B cell (primary cell): ENCODE data around the gene FAM222A. TPM values are rescaled to one million over a fixed set of nuclear protein-coding genes. Genes with fewer than 3 reads are reported as not detected.

Experiments used
- ATAC-seq: fragments of 200-7000 bp; cut with Tn5 transposase; one replicate; pipeline ENCODE4 v1.10.0; 2021; ENCODE audit warnings: low read depth, mild to moderate bottlenecking, moderate number of reproducible peaks, moderate library complexity
- CTCF ChIA-PET: fragments of 350-600 bp; sonication (Branson Sonifier 250); formaldehyde crosslinking; loops from one replicate; lab custom pipeline; 2021; ENCODE audit warnings: antibody characterized with exemption, inconsistent platforms; lab: Charles Lee
- POLR2A ChIA-PET: fragments of 350-600 bp; sonication (Branson Sonifier 250); formaldehyde crosslinking; loops from one replicate; lab custom pipeline; 2021; ENCODE audit warnings: antibody characterized with exemption; lab: Charles Lee
- DNase-seq: peaks from one replicate; pipeline ENCODE4 v3.0.0; 2013
- H2AFZ ChIP-seq: 2 replicates; pipeline ENCODE4 v1.6.1; 2012; ENCODE audit warnings: mild to moderate bottlenecking, low read depth, low read length; ENCODE audit not compliant: insufficient read depth, poor library complexity, severe bottlenecking
- H3K27ac ChIP-seq, 2 donors: 1 replicate in 1 of 2; 2 replicates in 1 of 2; pipeline ENCODE4 v1.5.1; 2012 to 2013; ENCODE audit warnings: low read length in 2 of 2, mild to moderate bottlenecking in 2 of 2, moderate library complexity in 1 of 2
- H3K27me3 ChIP-seq, 4 experiments: fragments of 200-600 bp in 1 of 4; sonication (generic) in 1 of 4; replicated peaks in 1 of 4; 1 replicate in 2 of 4; 2 replicates in 2 of 4; pipeline versions ENCODE4 v1.6.1 to v1.7.0; 2013 to 2016; ENCODE audit warnings: low read length in 3 of 4, mild to moderate bottlenecking in 2 of 4, mixed read lengths in 1 of 4, moderate library complexity in 1 of 4; ENCODE audit not compliant: insufficient read depth in 4 of 4, control insufficient read depth in 3 of 4; ENCODE audit errors: control extremely low read depth in 1 of 4
- H3K36me3 ChIP-seq, 2 experiments: replicated peaks in 1 of 2; 1 replicate in 1 of 2; 2 replicates in 1 of 2; pipeline versions ENCODE4 v1.6.1 to v1.7.1; 2013; ENCODE audit warnings: low read length in 1 of 2; ENCODE audit not compliant: insufficient read depth in 2 of 2, control insufficient read depth in 1 of 2; ENCODE audit errors: control extremely low read depth in 1 of 2, extremely low read depth in 1 of 2
- H3K4me1 ChIP-seq, 2 donors: fragments of 200-600 bp in 1 of 2; sonication (generic) in 1 of 2; 1 replicate in 1 of 2; 2 replicates in 1 of 2; pipeline versions ENCODE4 v1.5.1 to v1.6.1; 2013 to 2017; ENCODE audit warnings: low read length in 2 of 2; ENCODE audit not compliant: control insufficient read depth in 2 of 2, insufficient read depth in 2 of 2
- H3K4me2 ChIP-seq: replicated peaks from 2 replicates; pipeline ENCODE3; 2012; ENCODE audit warnings: mild to moderate bottlenecking, low read depth, low read length; ENCODE audit not compliant: poor library complexity, severe bottlenecking
- H3K4me3 ChIP-seq, 5 experiments: fragments of 200-600 bp in 1 of 5; sonication (generic) in 1 of 5; 1 replicate in 3 of 5; 2 replicates in 2 of 5; pipeline versions ENCODE4 v1.5.1 to v1.7.0; 2011 to 2016; ENCODE audit warnings: low read length in 4 of 5, mild to moderate bottlenecking in 4 of 5, low read depth in 2 of 5, control low read depth in 1 of 5, moderate library complexity in 1 of 5; ENCODE audit not compliant: insufficient read depth in 1 of 5; ENCODE audit errors: control extremely low read depth in 1 of 5, extremely low read depth in 1 of 5
- H3K79me2 ChIP-seq: fragments of 200-600 bp; sonication (generic); one replicate; pipeline ENCODE4 v1.6.0; 2016; ENCODE audit warnings: low read length; ENCODE audit not compliant: control insufficient read depth, insufficient read depth
- H3K9ac ChIP-seq: fragments of 200-600 bp; sonication (generic); 2 replicates; pipeline ENCODE4 v1.6.1; 2017; ENCODE audit warnings: mild to moderate bottlenecking, low read length, moderate library complexity
- H3K9me3 ChIP-seq, 3 donors: one replicate each; pipeline versions ENCODE4 v1.6.1 to v1.7.1; 2013; ENCODE audit warnings: low read length in 2 of 3; ENCODE audit not compliant: control insufficient read depth in 2 of 3, insufficient read depth in 1 of 3; ENCODE audit errors: control extremely low read depth in 1 of 3
- H4K20me1 ChIP-seq: 2 replicates; pipeline ENCODE4 v1.6.0; 2012; ENCODE audit warnings: mild to moderate bottlenecking, low read length; ENCODE audit not compliant: insufficient read depth, control insufficient read depth, poor library complexity, severe bottlenecking
- H3K27ac Mint-ChIP-seq: one replicate; pipeline ENCODE4 v1.8.0; 2021; ENCODE audit warnings: mixed read lengths
- H3K27me3 Mint-ChIP-seq: one replicate; pipeline ENCODE4 v1.8.0; 2021; ENCODE audit warnings: mixed read lengths
- H3K4me1 Mint-ChIP-seq: one replicate; pipeline ENCODE4 v1.8.0; 2021; ENCODE audit warnings: mixed read lengths
- H3K4me3 Mint-ChIP-seq: one replicate; pipeline ENCODE4 v1.8.0; 2021; ENCODE audit warnings: mixed read lengths
- H3K9me3 Mint-ChIP-seq: one replicate; pipeline ENCODE4 v1.8.0; 2022; ENCODE audit warnings: mixed read lengths; ENCODE audit not compliant: insufficient read depth
- CTCF ChIP-seq: fragments of 200-600 bp; IDR thresholded peaks from one replicate; pipeline ENCODE4 v1.8.0; 2022; ENCODE audit warnings: antibody characterized with exemption, mild to moderate bottlenecking
- EZH2 ChIP-seq: IDR thresholded peaks from 2 replicates; pipeline ENCODE4 v1.6.1; 2012; ENCODE audit warnings: borderline replicate concordance, low read depth, mild to moderate bottlenecking, moderate library complexity, low read length; ENCODE audit not compliant: insufficient read depth, poor library complexity, severe bottlenecking
- WGBS: methylation state at CpG from one replicate; pipeline ENCODE4 v1.1.5; 2013; ENCODE audit warnings: missing lambda C conversion rate; ENCODE audit not compliant: insufficient coverage; 5-methylcytosine and 5-hydroxymethylcytosine counted together
- intact Hi-C: fragments of 100-400 bp; cut with micrococcal nuclease; formaldehyde crosslinking; loops from one replicate; pipeline ENCODE4 v1.10.0; 2022
- polyA plus RNA-seq: library from polyadenylated mRNA; depleted of rRNA; stranded (reverse); fragments of >200 nt; gene quantifications from 2 replicates; pipeline ENCODE4 v1.2.3, GENCODE V29; 2012
- total RNA-seq, 2 donors: library from RNA; stranded (reverse); fragments of 120-200 nt in 1 of 2; gene quantifications; 1 replicate in 1 of 2; 2 replicates in 1 of 2; pipeline versions ENCODE4 v1.2.3 to v1.2.4, GENCODE V29; 2013 to 2022

Gene FAM222A
- total and polyA plus RNA-seq, 2 donors (not counting 1 experiment from before 2014, with no cell fraction given) = 0.49 to 4.6 TPM

GRCh38 chr12:109701064-109701463 is 12.6 kb upstream of the FAM222A start:
- Mint-ChIP-seq H3K4me1 (no peaks in the 10 kb centered on the region), H3K27ac (no peak overlapping the region), H3K27me3 (peaks cover 19% of the 10 kb centered on the region), H3K9me3 (no peaks in the 10 kb centered on the region), H3K4me3 (no peak overlapping the region)
- ChIA-PET POLR2A (no interaction called here), CTCF (no interaction called here)
- Histone ChIP-seq H4K20me1 (no peaks in the 10 kb centered on the region), H3K9me3 (no peaks in the 10 kb centered on the region), H3K36me3 (no peaks in the 10 kb centered on the region), H3K27me3 (peaks cover 0 to 6% (median 0%) of the 10 kb centered on the region in 4 experiments), H2AFZ (no peak overlapping the region), H3K9ac (no peak overlapping the region), H3K4me3 (no peak overlapping the region), H3K4me1 (no peaks in the 10 kb centered on the region), H3K4me2 (no peak overlapping the region), H3K27ac (no peak overlapping the region), H3K79me2 (no peaks in the 10 kb centered on the region)
- TF ChIP-seq EZH2 (no peak), CTCF (no peak)
- intact Hi-C loops = no loop called here
- 68% methylated on average over 6 of the region's 6 CpGs for WGBS
- DNase-seq = no peak
- ATAC-seq = no peak

- no peak overlapping the region for H3K4me3 ChIP-seq
- H2AFZ ChIP-seq = no peak overlapping the region
- no peaks in the 10 kb centered on the region for H3K9me3 ChIP-seq
- H3K27ac Mint-ChIP-seq = no peak overlapping the region
- TF ChIP-seq CTCF = no peak
- no peaks in the 10 kb centered on the region for H3K9me3 Mint-ChIP-seq
- WGBS = 100% methylated on average over 2 of the region's 9 CpGs
- DNase-seq = no peak
- H3K4me2 ChIP-seq = no peak overlapping the region
- no peaks in the 10 kb centered on the region for H4K20me1 ChIP-seq
- ChIA-PET POLR2A (no interaction called here), CTCF (no interaction called here)
- H3K27me3 Mint-ChIP-seq = peaks cover 19% of the 10 kb centered on the region
- no peaks in the 10 kb centered on the region for H3K4me1 Mint-ChIP-seq
- no peaks in the 10 kb centered on the region for H3K79me2 ChIP-seq
- H3K9ac ChIP-seq = no peak overlapping the region
- H3K27me3 ChIP-seq = peaks cover 0 to 12% (median 0%) of the 10 kb centered on the region in 4 experiments
- no peak overlapping the region for H3K4me3 Mint-ChIP-seq
- ATAC-seq = no peak
- H3K4me1 ChIP-seq = no peaks in the 10 kb centered on the region
- intact Hi-C loops = no loop called here
- no peak overlapping the region for H3K27ac ChIP-seq
- no peaks in the 10 kb centered on the region for H3K36me3 ChIP-seq
Observed at GRCh38 chr12:109702111-109702841, 11.3 kb upstream of the FAM222A start.
